ENCODE measurements around the gene FOXL2. TPM values are rescaled to one million over a fixed set of nuclear protein-coding genes. Genes with fewer than 3 reads are reported as not detected.

Gene FOXL2
- total RNA-seq, 6 donors from 2014 or later: 0.06 to 0.07 TPM; not detected in 4

GRCh38 chr3:138902171-138902570 lies 44.8 kb downstream of the FOXL2 start:
- H3K9me3 ChIP-seq: no peaks in the 10 kb centered on the region
- H3K4me1 ChIP-seq: peaks cover 0 to 10% (median 0%) of the 10 kb centered on the region in 4 donors
- no peak overlapping the region for H3K4me3 ChIP-seq
- no peak overlapping the region for H3K27ac ChIP-seq
- 81 to 91% methylated on average over 1 of the region's 1 CpG for WGBS, 2 donors
- no peaks in the 10 kb centered on the region for H3K36me3 ChIP-seq
- ATAC-seq (ENCODE audit: low FRiP score in 2 of 2): no peak
- H3K27me3 ChIP-seq: no peaks in the 10 kb centered on the region
- DNase-seq: no peak
- TF ChIP-seq CTCF (IDR thresholded peaks at IDR 0.05) (no peak), POLR2A (IDR thresholded peaks at IDR 0.05) (no peak), EP300 (IDR thresholded peaks at IDR 0.05) (no peak), POLR2AphosphoS5 (IDR thresholded peaks at IDR 0.05) (no peak)

- Histone ChIP-seq H3K27me3 (no peaks in the 10 kb centered on the region), H3K36me3 (no peaks in the 10 kb centered on the region), H3K4me1 (peaks cover 0 to 10% (median 0%) of the 10 kb centered on the region in 4 donors), H3K27ac (no peak overlapping the region), H3K9me3 (no peaks in the 10 kb centered on the region), H3K4me3 (no peak overlapping the region)
- ATAC-seq (ENCODE audit: low FRiP score in 2 of 2) (peak in 1 of 2 donors; percentile 58), DNase-seq (no peak)
- WGBS, 2 donors: 59 to 67% methylated on average over 8 of the region's 8 CpGs
- TF ChIP-seq EP300 (IDR thresholded peaks at IDR 0.05): no peak
- no peak for TF ChIP-seq POLR2AphosphoS5 (IDR thresholded peaks at IDR 0.05)
- no peak for TF ChIP-seq POLR2A (IDR thresholded peaks at IDR 0.05)
- no peak for TF ChIP-seq CTCF (IDR thresholded peaks at IDR 0.05)
Measured at GRCh38 chr3:138901567-138901966, 45.4 kb downstream of the FOXL2 start.

GRCh38 chr3:138899351-138899991 lies 47.5 kb downstream of the FOXL2 start:
- no peak for ATAC-seq (ENCODE audit: low FRiP score in 2 of 2)
- no peak for DNase-seq
- no peaks in the 10 kb centered on the region for H3K9me3 ChIP-seq
- TF ChIP-seq POLR2A (IDR thresholded peaks at IDR 0.05) (no peak), POLR2AphosphoS5 (IDR thresholded peaks at IDR 0.05) (no peak), EP300 (IDR thresholded peaks at IDR 0.05) (no peak)
- no peak overlapping the region for H3K4me3 ChIP-seq
- no peaks in the 10 kb centered on the region for H3K36me3 ChIP-seq
- no peak overlapping the region for H3K27ac ChIP-seq
- no peaks in the 10 kb centered on the region for H3K27me3 ChIP-seq
- 85 to 90% methylated on average over 5 of the region's 5 CpGs for WGBS, 2 donors
- peaks cover 0 to 10% (median 0%) of the 10 kb centered on the region in 4 donors for H3K4me1 ChIP-seq

- Histone ChIP-seq H3K4me3 (no peak overlapping the region), H3K9me3 (no peaks in the 10 kb centered on the region), H3K27me3 (no peaks in the 10 kb centered on the region), H3K4me1 (peaks cover 0 to 10% (median 0%) of the 10 kb centered on the region in 4 donors), H3K27ac (no peak overlapping the region), H3K36me3 (no peaks in the 10 kb centered on the region)
- TF ChIP-seq CTCF (IDR thresholded peaks at IDR 0.05): no peak
- no peak for TF ChIP-seq POLR2AphosphoS5 (IDR thresholded peaks at IDR 0.05)
- no peak for TF ChIP-seq EP300 (IDR thresholded peaks at IDR 0.05)
- TF ChIP-seq POLR2A (IDR thresholded peaks at IDR 0.05): no peak
- ATAC-seq (ENCODE audit: low FRiP score in 2 of 2) (no peak), DNase-seq (no peak)
Measured at GRCh38 chr3:138898708-138899107, 48.2 kb downstream of the FOXL2 start.

GRCh38 chr3:138898301-138898700 lies 48.6 kb downstream of the FOXL2 start:
- Histone ChIP-seq H3K27ac (peak overlapping the region in 1 of 4 donors; percentile 7), H3K9me3 (no peaks in the 10 kb centered on the region), H3K36me3 (no peaks in the 10 kb centered on the region), H3K4me1 (peaks cover 0 to 10% (median 0%) of the 10 kb centered on the region in 4 donors), H3K4me3 (no peak overlapping the region), H3K27me3 (no peaks in the 10 kb centered on the region)
- WGBS, 2 donors: 21 to 29% methylated on average over 1 of the region's 1 CpG
- no peak for DNase-seq
- TF ChIP-seq POLR2A (IDR thresholded peaks at IDR 0.05) (no peak), EP300 (IDR thresholded peaks at IDR 0.05) (no peak), POLR2AphosphoS5 (IDR thresholded peaks at IDR 0.05) (no peak), CTCF (IDR thresholded peaks at IDR 0.05) (no peak)
- peak in 1 of 2 donors; percentile 22 for ATAC-seq (ENCODE audit: low FRiP score in 2 of 2)

Other genes with a start within 250 kb of the FOXL2 start
- gene PIK3CB, start 112.2 kb downstream of the FOXL2 start, total RNA-seq: 10 to 100 TPM; 26.1 to 77.2 (median 40.6) TPM
- gene FOXL2NB, start 80 bp upstream of the FOXL2 start, total RNA-seq: under 1 TPM in 1 of 6 donors, not detected in 5; 0.07 TPM
- gene PRR23A, start 59.1 kb upstream of the FOXL2 start, total RNA-seq: not detected
- not detected for gene PRR23B, start 73.8 kb upstream of the FOXL2 start, total RNA-seq
- gene PRR23C, start 97.8 kb upstream of the FOXL2 start, total RNA-seq: not detected